Measurements from ENCODE around the gene PHF2.

Gene PHF2

DNA sequence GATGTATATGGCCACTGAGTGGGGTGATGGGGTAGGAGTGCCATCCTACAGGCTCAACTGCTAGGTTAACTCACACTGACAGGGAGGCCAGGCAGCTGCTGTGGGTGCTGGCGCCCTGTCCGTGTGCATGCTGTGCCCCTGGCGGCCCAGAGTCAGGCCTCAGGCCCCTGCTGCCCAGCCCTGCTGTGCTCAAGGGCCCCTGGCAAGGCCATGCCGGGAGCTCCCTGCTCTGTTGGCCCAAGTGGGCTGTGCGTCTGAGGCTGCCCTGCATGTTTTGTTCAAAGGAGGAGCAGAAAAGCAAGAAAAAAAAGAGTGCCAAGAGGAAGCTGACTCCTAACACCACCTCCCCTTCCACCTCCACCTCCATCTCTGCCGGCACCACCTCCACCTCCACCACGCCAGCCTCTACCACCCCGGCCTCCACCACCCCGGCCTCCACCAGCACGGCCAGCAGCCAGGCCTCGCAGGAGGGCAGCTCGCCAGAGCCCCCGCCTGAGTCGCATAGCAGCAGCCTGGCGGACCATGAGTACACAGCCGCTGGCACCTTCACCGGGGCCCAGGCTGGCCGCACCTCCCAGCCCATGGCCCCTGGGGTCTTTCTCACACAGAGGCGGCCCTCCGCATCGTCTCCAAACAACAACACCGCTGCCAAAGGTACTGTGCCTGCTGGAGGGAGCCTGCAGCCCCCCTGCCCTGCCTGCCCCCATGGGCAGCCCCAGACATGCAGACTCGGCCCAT is 100.1 kb downstream of the PHF2 start:
- H3K4me3 ChIP-seq (ENCODE audit: low read depth, low read length): no peak overlapping the region
- no peaks in the 10 kb centered on the region for H3K4me1 ChIP-seq (ENCODE audit: control insufficient read depth, insufficient read depth, low read length)
- POLR2A ChIA-PET: no interaction called here
- H3K36me3 ChIP-seq (ENCODE audit: control insufficient read depth in 2 of 2, insufficient read depth in 1 of 2, low read length in 2 of 2): peaks cover 0 to 44% of the 10 kb centered on the region in 2 experiments; a peak in 1 of 3 replicates
- no peaks in the 10 kb centered on the region for H3K9me3 ChIP-seq (ENCODE audit: control insufficient read depth, insufficient read depth, low read depth, low read length)
- H3K27ac ChIP-seq (ENCODE audit: extremely low read depth, low read depth, low read length): no peak overlapping the region
- no peak for TF ChIP-seq ZNF26 (tag by site-specific recombination; IDR thresholded peaks at IDR 0.05)
- no peak for TF ChIP-seq ZNF571 (tag by site-specific recombination; IDR thresholded peaks at IDR 0.05)
- no peak for TF ChIP-seq ZSCAN18 (tag by site-specific recombination; IDR thresholded peaks at IDR 0.05)
- no peak for TF ChIP-seq ZNF202 (tag by site-specific recombination; IDR thresholded peaks at IDR 0.05; ENCODE audit: borderline replicate concordance)
- TF ChIP-seq ZNF629 (tag by site-specific recombination; IDR thresholded peaks at IDR 0.05): no peak
- no peak for TF ChIP-seq KLF17 (tag by site-specific recombination; IDR thresholded peaks at IDR 0.05)
- TF ChIP-seq ZNF239 (tag by site-specific recombination; IDR thresholded peaks at IDR 0.05): no peak
- no peak for TF ChIP-seq ZEB2 (tag by site-specific recombination; IDR thresholded peaks at IDR 0.05)
- TF ChIP-seq ZNF654 (tag by site-specific recombination; IDR thresholded peaks at IDR 0.05; ENCODE audit: low read depth): no peak
- no peak for TF ChIP-seq YY2 (tag by site-specific recombination; IDR thresholded peaks at IDR 0.05)
- TF ChIP-seq ZNF549 (tag by site-specific recombination; IDR thresholded peaks at IDR 0.05): no peak
- TF ChIP-seq ZBTB6 (tag by site-specific recombination; IDR thresholded peaks at IDR 0.05): no peak
- no peak for TF ChIP-seq ZNF544 (tag by site-specific recombination; IDR thresholded peaks at IDR 0.05)
- CTCF ChIA-PET: interaction anchor here (0.6 to 0.7 kb wide), 2 partner anchors 186 to 537 kb away, joined by 3 read pairs; no protein-coding TSS in a partner anchor

- Histone ChIP-seq H3K4me3 (ENCODE audit: low read depth, low read length) (no peak overlapping the region), H3K9me3 (ENCODE audit: control insufficient read depth, insufficient read depth, low read depth, low read length) (no peaks in the 10 kb centered on the region), H3K36me3 (ENCODE audit: control insufficient read depth in 2 of 2, insufficient read depth in 1 of 2, low read length in 2 of 2) (peaks cover 0 to 44% of the 10 kb centered on the region in 2 experiments; a peak in 1 of 3 replicates), H3K4me1 (ENCODE audit: control insufficient read depth, insufficient read depth, low read length) (no peaks in the 10 kb centered on the region), H3K27ac (ENCODE audit: extremely low read depth, low read depth, low read length) (no peak overlapping the region)
- ChIA-PET CTCF (interaction anchor here (6.4 kb wide), 1 partner anchor 287 kb away, joined by 96 read pairs; no protein-coding TSS in a partner anchor), POLR2A (no interaction called here)
- TF ChIP-seq ZNF544 (tag by site-specific recombination; IDR thresholded peaks at IDR 0.05) (no peak), ZSCAN23 (tag by site-specific recombination; IDR thresholded peaks at IDR 0.05) (no peak), ZFHX2 (tag by site-specific recombination; conservative IDR thresholded peaks at IDR 0.05) (no peak), KLF16 (tag by site-specific recombination; IDR thresholded peaks at IDR 0.05) (no peak), ZNF645 (tag by site-specific recombination; IDR thresholded peaks at IDR 0.05) (no peak), ZNF2 (tag by site-specific recombination; IDR thresholded peaks at IDR 0.05) (no peak), SCRT2 (tag by site-specific recombination; IDR thresholded peaks at IDR 0.05) (no peak), ZNF571 (tag by site-specific recombination; IDR thresholded peaks at IDR 0.05) (no peak), INSM2 (tag by site-specific recombination; IDR thresholded peaks at IDR 0.05) (no peak), ZNF133 (tag by site-specific recombination; IDR thresholded peaks at IDR 0.05) (no peak)
- TF ChIP-seq, protein P1, sequence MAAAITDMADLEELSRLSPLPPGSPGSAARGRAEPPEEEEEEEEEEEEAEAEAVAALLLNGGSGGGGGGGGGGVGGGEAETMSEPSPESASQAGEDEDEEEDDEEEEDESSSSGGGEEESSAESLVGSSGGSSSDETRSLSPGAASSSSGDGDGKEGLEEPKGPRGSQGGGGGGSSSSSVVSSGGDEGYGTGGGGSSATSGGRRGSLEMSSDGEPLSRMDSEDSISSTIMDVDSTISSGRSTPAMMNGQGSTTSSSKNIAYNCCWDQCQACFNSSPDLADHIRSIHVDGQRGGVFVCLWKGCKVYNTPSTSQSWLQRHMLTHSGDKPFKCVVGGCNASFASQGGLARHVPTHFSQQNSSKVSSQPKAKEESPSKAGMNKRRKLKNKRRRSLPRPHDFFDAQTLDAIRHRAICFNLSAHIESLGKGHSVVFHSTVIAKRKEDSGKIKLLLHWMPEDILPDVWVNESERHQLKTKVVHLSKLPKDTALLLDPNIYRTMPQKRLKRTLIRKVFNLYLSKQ (tag by site-specific recombination; IDR thresholded peaks at IDR 0.05; ENCODE audit: borderline replicate concordance): no peak
- TF ChIP-seq, protein P2, sequence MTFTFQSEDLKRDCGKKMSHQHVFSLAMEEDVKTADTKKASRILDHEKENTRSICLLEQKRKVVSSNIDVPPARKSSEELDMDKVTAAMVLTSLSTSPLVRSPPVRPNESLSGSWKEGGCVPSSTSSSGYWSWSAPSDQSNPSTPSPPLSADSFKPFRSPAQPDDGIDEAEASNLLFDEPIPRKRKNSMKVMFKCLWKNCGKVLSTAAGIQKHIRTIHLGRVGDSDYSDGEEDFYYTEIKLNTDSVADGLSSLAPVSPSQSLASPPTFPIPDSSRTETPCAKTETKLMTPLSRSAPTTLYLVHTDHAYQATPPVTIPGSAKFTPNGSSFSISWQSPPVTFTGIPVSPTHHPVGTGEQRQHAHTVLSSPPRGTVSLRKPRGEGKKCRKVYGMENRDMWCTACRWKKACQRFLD (tag by site-specific recombination; IDR thresholded peaks at IDR 0.05): no peak
Observed at GRCh38 chr9:93677048-93677571, 100.7 kb downstream of the PHF2 start.

All from HEK293 (cell line).